ENCODE results near the gene PRR20C. TPM values are rescaled to one million over a fixed set of nuclear protein-coding genes. Genes with fewer than 3 reads are reported as not detected.
"Not testable (repeated sequence)": the region's sequence is repeated elsewhere in the genome, so short reads cannot be mapped to it uniquely, and the experiment has no call there.

Gene PRR20C
- total and polyA plus RNA-seq, 2 donors from 2014 or later: not detected

DNA sequence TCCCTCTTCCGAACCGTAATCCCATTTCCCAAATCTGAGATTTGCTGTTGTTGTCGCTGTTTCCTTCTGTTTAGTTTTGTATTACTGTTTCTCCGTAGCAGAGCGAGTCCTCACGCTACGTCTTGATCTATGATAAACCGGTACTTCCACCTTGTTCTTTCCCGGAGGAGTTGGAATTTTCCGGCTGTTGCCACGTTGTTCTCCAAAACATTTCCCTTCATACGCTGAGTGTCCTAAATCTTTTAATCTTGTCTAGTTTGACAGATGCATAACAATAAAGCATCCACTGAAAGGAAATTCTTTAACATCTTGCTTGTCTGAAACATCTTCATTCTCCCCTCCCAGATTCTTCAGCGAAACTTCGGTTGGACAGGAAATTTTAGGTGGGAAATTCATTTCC, 5.8 kb upstream of the PRR20C start:
- DNase-seq; H3K36me3 ChIP-seq (ENCODE audit: control insufficient read depth in 2 of 3, insufficient read depth in 3 of 3, low read length in 3 of 3); H3K9me3 ChIP-seq (ENCODE audit: control insufficient read depth in 2 of 3, insufficient read depth in 1 of 3, low read length in 3 of 3); H3K27ac ChIP-seq (ENCODE audit: low read depth in 2 of 2, low read length in 2 of 2); H3K9ac ChIP-seq (ENCODE audit: low read length in 3 of 3); intact Hi-C loops (cut with DNase I); FAIRE-seq; H3K27me3 ChIP-seq (ENCODE audit: control insufficient read depth, insufficient read depth, low read length); H3K4me3 ChIP-seq (ENCODE audit: low read length in 3 of 3); H3K4me1 ChIP-seq (ENCODE audit: control insufficient read depth in 2 of 3, insufficient read depth in 2 of 3, low read depth in 1 of 3, low read length in 3 of 3): not testable (repeated sequence)

DNA sequence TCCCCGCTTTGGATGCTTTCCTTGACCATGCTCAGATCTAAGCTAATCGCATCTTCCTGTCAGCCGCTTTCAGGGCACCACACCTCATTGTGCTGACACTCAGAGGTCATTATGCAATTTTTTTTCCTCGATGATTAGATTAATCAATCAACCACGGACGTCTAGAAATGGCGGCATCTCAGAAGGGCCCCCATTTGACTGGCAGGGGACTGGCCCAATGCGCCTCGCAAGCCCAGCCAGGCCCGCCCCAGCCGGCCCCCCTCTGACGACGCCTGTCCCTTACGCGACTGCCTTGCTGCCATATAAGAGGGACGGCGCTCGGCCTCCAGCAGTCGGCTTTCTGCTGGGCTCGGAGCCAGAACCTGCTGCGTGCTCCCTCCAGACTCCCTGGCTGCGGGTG, 6.5 kb downstream of the PRR20C start, which contains the start of gene PRR20D:
Gene PRR20D, plus strand, starts transcription at position 301 of the 400 bp plus-strand sequence. CDS start 387 bp downstream, outside the sequence.
- not testable (repeated sequence) for DNase-seq; H3K4me3 ChIP-seq (ENCODE audit: low read length in 3 of 3)

DNA sequence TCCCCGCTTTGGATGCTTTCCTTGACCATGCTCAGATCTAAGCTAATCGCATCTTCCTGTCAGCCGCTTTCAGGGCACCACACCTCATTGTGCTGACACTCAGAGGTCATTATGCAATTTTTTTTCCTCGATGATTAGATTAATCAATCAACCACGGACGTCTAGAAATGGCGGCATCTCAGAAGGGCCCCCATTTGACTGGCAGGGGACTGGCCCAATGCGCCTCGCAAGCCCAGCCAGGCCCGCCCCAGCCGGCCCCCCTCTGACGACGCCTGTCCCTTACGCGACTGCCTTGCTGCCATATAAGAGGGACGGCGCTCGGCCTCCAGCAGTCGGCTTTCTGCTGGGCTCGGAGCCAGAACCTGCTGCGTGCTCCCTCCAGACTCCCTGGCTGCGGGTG, 13.0 kb downstream of the PRR20C start, which contains the start of gene PRR20E:
Gene PRR20E, plus strand, starts transcription at position 301 of the 400 bp plus-strand sequence. CDS start 387 bp downstream, outside the sequence.
- H3K4me3 ChIP-seq (ENCODE audit: low read length in 3 of 3); DNase-seq; H3K9ac ChIP-seq (ENCODE audit: low read length in 3 of 3); H3K4me1 ChIP-seq (ENCODE audit: control insufficient read depth in 2 of 3, insufficient read depth in 2 of 3, low read depth in 1 of 3, low read length in 3 of 3); intact Hi-C loops (cut with DNase I); H3K36me3 ChIP-seq (ENCODE audit: control insufficient read depth in 2 of 3, insufficient read depth in 3 of 3, low read length in 3 of 3); FAIRE-seq; H3K9me3 ChIP-seq (ENCODE audit: control insufficient read depth in 2 of 3, insufficient read depth in 1 of 3, low read length in 3 of 3); H3K27ac ChIP-seq (ENCODE audit: low read depth in 2 of 2, low read length in 2 of 2); H3K27me3 ChIP-seq (ENCODE audit: control insufficient read depth, insufficient read depth, low read length): not testable (repeated sequence)

More for the DNA sequence above, 6.5 kb downstream of the PRR20C start, which contains the start of gene PRR20D:
- H3K36me3 ChIP-seq (ENCODE audit: control insufficient read depth in 2 of 3, insufficient read depth in 3 of 3, low read length in 3 of 3); H3K9ac ChIP-seq (ENCODE audit: low read length in 3 of 3); H3K4me1 ChIP-seq (ENCODE audit: control insufficient read depth in 2 of 3, insufficient read depth in 2 of 3, low read depth in 1 of 3, low read length in 3 of 3); H3K9me3 ChIP-seq (ENCODE audit: control insufficient read depth in 2 of 3, insufficient read depth in 1 of 3, low read length in 3 of 3); H3K27me3 ChIP-seq (ENCODE audit: control insufficient read depth, insufficient read depth, low read length); FAIRE-seq; intact Hi-C loops (cut with DNase I); H3K27ac ChIP-seq (ENCODE audit: low read depth in 2 of 2, low read length in 2 of 2): not testable (repeated sequence)

DNA sequence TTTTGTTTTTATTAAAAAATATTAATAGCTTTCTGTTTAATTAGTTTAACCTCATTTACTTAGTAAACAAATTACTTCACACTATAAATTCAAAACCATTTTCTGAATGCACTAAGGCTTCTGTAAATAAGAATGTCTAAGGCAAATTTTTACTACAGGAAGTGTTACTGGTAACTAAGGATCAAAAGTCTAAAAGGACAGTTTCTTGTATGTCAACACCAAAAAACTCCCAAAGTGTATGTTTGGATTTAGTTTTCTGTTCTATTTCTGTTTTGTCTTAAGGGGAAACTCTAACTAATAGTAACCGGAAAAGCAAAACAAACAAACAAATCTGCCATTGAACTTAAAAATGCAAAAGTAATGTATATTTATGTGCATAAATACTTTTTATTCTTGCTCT, 37.8 kb downstream of the PRR20C start:
- Histone ChIP-seq H3K27me3 (ENCODE audit: control insufficient read depth, insufficient read depth, low read length) (no peaks in the 10 kb centered on the region), H3K4me3 (ENCODE audit: low read length in 3 of 3) (no peak overlapping the region), H3K36me3 (ENCODE audit: control insufficient read depth in 2 of 3, insufficient read depth in 3 of 3, low read length in 3 of 3) (no peaks in the 10 kb centered on the region), H3K9ac (ENCODE audit: low read length in 3 of 3) (no peak overlapping the region), H3K27ac (ENCODE audit: low read depth in 2 of 2, low read length in 2 of 2) (no peak overlapping the region), H3K4me1 (ENCODE audit: control insufficient read depth in 2 of 3, insufficient read depth in 2 of 3, low read depth in 1 of 3, low read length in 3 of 3) (no peaks in the 10 kb centered on the region), H3K9me3 (ENCODE audit: control insufficient read depth in 2 of 3, insufficient read depth in 1 of 3, low read length in 3 of 3) (no peaks in the 10 kb centered on the region)
- FAIRE-seq (no peak), DNase-seq (no peak)
- intact Hi-C loops (cut with DNase I): no loop called here
- TF ChIP-seq, protein P1, sequence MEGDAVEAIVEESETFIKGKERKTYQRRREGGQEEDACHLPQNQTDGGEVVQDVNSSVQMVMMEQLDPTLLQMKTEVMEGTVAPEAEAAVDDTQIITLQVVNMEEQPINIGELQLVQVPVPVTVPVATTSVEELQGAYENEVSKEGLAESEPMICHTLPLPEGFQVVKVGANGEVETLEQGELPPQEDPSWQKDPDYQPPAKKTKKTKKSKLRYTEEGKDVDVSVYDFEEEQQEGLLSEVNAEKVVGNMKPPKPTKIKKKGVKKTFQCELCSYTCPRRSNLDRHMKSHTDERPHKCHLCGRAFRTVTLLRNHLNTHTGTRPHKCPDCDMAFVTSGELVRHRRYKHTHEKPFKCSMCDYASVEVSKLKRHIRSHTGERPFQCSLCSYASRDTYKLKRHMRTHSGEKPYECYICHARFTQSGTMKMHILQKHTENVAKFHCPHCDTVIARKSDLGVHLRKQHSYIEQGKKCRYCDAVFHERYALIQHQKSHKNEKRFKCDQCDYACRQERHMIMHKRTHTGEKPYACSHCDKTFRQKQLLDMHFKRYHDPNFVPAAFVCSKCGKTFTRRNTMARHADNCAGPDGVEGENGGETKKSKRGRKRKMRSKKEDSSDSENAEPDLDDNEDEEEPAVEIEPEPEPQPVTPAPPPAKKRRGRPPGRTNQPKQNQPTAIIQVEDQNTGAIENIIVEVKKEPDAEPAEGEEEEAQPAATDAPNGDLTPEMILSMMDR (IDR thresholded peaks at IDR 0.05; ENCODE audit: borderline replicate concordance, extremely low read depth, insufficient read depth): no peak

Other genes starting within 250 kb of the PRR20C start
- gene PRR20A, start 13.1 kb upstream of the PRR20C start, total RNA-seq: not detected
- not detected for gene PRR20A, start 13.1 kb upstream of the PRR20C start, polyA plus RNA-seq (ENCODE audit: insufficient read depth, low read depth, low replicate concordance)
- not detected for gene PRR20B, start 6.6 kb upstream of the PRR20C start, total RNA-seq
- not detected for gene PRR20B, start 6.6 kb upstream of the PRR20C start, polyA plus RNA-seq (ENCODE audit: insufficient read depth, low read depth, low replicate concordance)
- not detected for gene PRR20D, start 6.6 kb downstream of the PRR20C start, total RNA-seq
- gene PRR20D, start 6.6 kb downstream of the PRR20C start, polyA plus RNA-seq (ENCODE audit: insufficient read depth, low read depth, low replicate concordance): not detected
- gene PRR20E, start 13.1 kb downstream of the PRR20C start, total RNA-seq: not detected
- gene PRR20E, start 13.1 kb downstream of the PRR20C start, polyA plus RNA-seq (ENCODE audit: insufficient read depth, low read depth, low replicate concordance): not detected